CD8-positive, alpha-beta memory T cell (primary cell): ENCODE data around the gene DNAH7. TPM values are rescaled to one million over a fixed set of nuclear protein-coding genes. Genes with fewer than 3 reads are reported as not detected.

Experiments used
- CTCF ChIA-PET: fragments of 350-600 bp; sonication (Branson Sonifier 250); formaldehyde crosslinking; loops from one replicate; lab custom pipeline; 2021; ENCODE audit warnings: antibody characterized with exemption; lab: Charles Lee
- POLR2A ChIA-PET: fragments of 350-600 bp; sonication (Branson Sonifier 250); formaldehyde crosslinking; loops from one replicate; lab custom pipeline; 2021; ENCODE audit warnings: antibody characterized with exemption; lab: Charles Lee
- DNase-seq, 5 donors: peaks; one replicate each; pipeline versions ENCODE4 v3.0.0 to v3.0.0-alpha.2; 2020 to 2022; ENCODE audit warnings: mixed read lengths in 1 of 5
- H3K27ac ChIP-seq: one replicate; pipeline ENCODE4 v1.7.0; 2013; ENCODE audit warnings: low read depth, mild to moderate bottlenecking, low read length, moderate library complexity
- H3K27me3 ChIP-seq: 2 replicates; pipeline ENCODE4 v1.7.0; 2013; ENCODE audit warnings: low read length, mild to moderate bottlenecking; ENCODE audit not compliant: insufficient read depth, poor library complexity, severe bottlenecking
- H3K36me3 ChIP-seq: 2 replicates; pipeline ENCODE4 v1.7.0; 2013; ENCODE audit warnings: mild to moderate bottlenecking, low read length, moderate library complexity; ENCODE audit not compliant: insufficient read depth
- H3K4me1 ChIP-seq: 2 replicates; pipeline ENCODE4 v1.7.0; 2013; ENCODE audit warnings: mild to moderate bottlenecking, low read length, moderate library complexity; ENCODE audit not compliant: insufficient read depth
- H3K4me3 ChIP-seq: 2 replicates; pipeline ENCODE4 v1.7.0; 2013; ENCODE audit warnings: mild to moderate bottlenecking, low read length
- H3K9me3 ChIP-seq: 2 replicates; pipeline ENCODE4 v1.7.0; 2013; ENCODE audit warnings: mild to moderate bottlenecking, low read length
- H3K27ac Mint-ChIP-seq, 8 donors: one replicate each; pipeline ENCODE4 v1.8.0; 2020 to 2021; ENCODE audit warnings: mixed read lengths in 8 of 8, mild to moderate bottlenecking in 6 of 8, inconsistent platforms in 3 of 8, moderate library complexity in 3 of 8
- H3K27me3 Mint-ChIP-seq, 2 donors: one replicate each; pipeline ENCODE4 v1.8.0; 2020 to 2021; ENCODE audit warnings: mixed read lengths in 2 of 2, mild to moderate bottlenecking in 1 of 2, moderate library complexity in 1 of 2
- H3K36me3 Mint-ChIP-seq, 3 donors: one replicate each; pipeline ENCODE4 v1.8.0; 2020 to 2021; ENCODE audit warnings: mixed read lengths in 3 of 3, inconsistent platforms in 1 of 3, mild to moderate bottlenecking in 1 of 3
- H3K4me1 Mint-ChIP-seq, 3 donors: one replicate each; pipeline ENCODE4 v1.8.0; 2020 to 2021; ENCODE audit warnings: mixed read lengths in 3 of 3, inconsistent platforms in 1 of 3, mild to moderate bottlenecking in 1 of 3
- H3K4me3 Mint-ChIP-seq, 7 donors: one replicate each; pipeline ENCODE4 v1.8.0; 2020 to 2021; ENCODE audit warnings: mixed read lengths in 7 of 7, mild to moderate bottlenecking in 6 of 7, moderate library complexity in 4 of 7, inconsistent platforms in 2 of 7
- H3K9me3 Mint-ChIP-seq, 5 donors: one replicate each; pipeline ENCODE4 v1.8.0; 2020 to 2022; ENCODE audit warnings: mixed read lengths in 5 of 5, mild to moderate bottlenecking in 3 of 5, moderate library complexity in 2 of 5, inconsistent platforms in 1 of 5
- polyA plus RNA-seq: library from polyadenylated mRNA; unstranded; fragments of 300-500 nt; fragmentation: Illumina TruSeq; gene quantifications from one replicate; pipeline ENCODE4 v1.2.3, GENCODE V29; 2021
- total RNA-seq, 2 experiments: library from RNA; stranded (reverse); gene quantifications; one replicate each; pipeline ENCODE4 v1.2.3, GENCODE V29; 2021

The DNAH7 gene
- total and polyA plus RNA-seq, 3 experiments from 2014 or later = not detected

- H3K36me3 ChIP-seq = no peaks in the 10 kb centered on the region
- POLR2A ChIA-PET = no interaction called here
- Mint-ChIP-seq H3K27ac (no peak overlapping the region), H3K4me1 (no peaks in the 10 kb centered on the region), H3K36me3 (no peaks in the 10 kb centered on the region), H3K9me3 (no peaks in the 10 kb centered on the region), H3K27me3 (peaks cover 11 to 25% of the 10 kb centered on the region in 2 donors), H3K4me3 (no peak overlapping the region)
- H3K4me1 ChIP-seq = no peaks in the 10 kb centered on the region
- no peak overlapping the region for H3K27ac ChIP-seq
- H3K9me3 ChIP-seq = no peaks in the 10 kb centered on the region
- H3K4me3 ChIP-seq = no peak overlapping the region
- no peak for DNase-seq
- CTCF ChIA-PET = no interaction called here
- no peaks in the 10 kb centered on the region for H3K27me3 ChIP-seq
Observed at GRCh38 chr2:195995499-195995898, 73.1 kb downstream of the DNAH7 start.

- Mint-ChIP-seq H3K27me3 (peaks cover 7 to 20% of the 10 kb centered on the region in 2 donors), H3K27ac (no peak overlapping the region), H3K4me3 (no peak overlapping the region), H3K36me3 (no peaks in the 10 kb centered on the region), H3K9me3 (no peaks in the 10 kb centered on the region), H3K4me1 (no peaks in the 10 kb centered on the region)
- H3K4me3 ChIP-seq = no peak overlapping the region
- DNase-seq = no peak
- ChIA-PET POLR2A (no interaction called here), CTCF (interaction anchor here (1.3 kb wide), 1 partner anchor 10 kb away, joined by 4 read pairs; no protein-coding TSS in a partner anchor)
- H3K27me3 ChIP-seq = no peaks in the 10 kb centered on the region
- no peaks in the 10 kb centered on the region for H3K4me1 ChIP-seq
- H3K27ac ChIP-seq = no peak overlapping the region
- no peaks in the 10 kb centered on the region for H3K36me3 ChIP-seq
- H3K9me3 ChIP-seq = no peaks in the 10 kb centered on the region
Observed at GRCh38 chr2:195993623-195994022, 75.0 kb downstream of the DNAH7 start.

GRCh38 chr2:195985741-195986140, 82.9 kb downstream of the DNAH7 start:
- ChIA-PET CTCF (no interaction called here), POLR2A (no interaction called here)
- Mint-ChIP-seq H3K36me3 (no peaks in the 10 kb centered on the region), H3K9me3 (no peaks in the 10 kb centered on the region), H3K27me3 (peaks cover 3 to 11% of the 10 kb centered on the region in 2 donors), H3K4me3 (no peak overlapping the region), H3K4me1 (peaks cover 0 to 13% (median 2%) of the 10 kb centered on the region in 3 donors), H3K27ac (no peak overlapping the region)
- Histone ChIP-seq H3K4me1 (no peaks in the 10 kb centered on the region), H3K9me3 (no peaks in the 10 kb centered on the region), H3K27ac (no peak overlapping the region), H3K27me3 (no peaks in the 10 kb centered on the region), H3K4me3 (no peak overlapping the region), H3K36me3 (no peaks in the 10 kb centered on the region)
- no peak for DNase-seq

- peaks cover 3 to 10% of the 10 kb centered on the region in 2 donors for H3K27me3 Mint-ChIP-seq
- no peaks in the 10 kb centered on the region for H3K4me1 ChIP-seq
- H3K36me3 ChIP-seq = no peaks in the 10 kb centered on the region
- peaks cover 0 to 13% (median 2%) of the 10 kb centered on the region in 3 donors for H3K4me1 Mint-ChIP-seq
- no peak overlapping the region for H3K4me3 Mint-ChIP-seq
- H3K4me3 ChIP-seq = no peak overlapping the region
- H3K9me3 Mint-ChIP-seq = peaks cover 0 to 5% (median 2%) of the 10 kb centered on the region in 5 donors
- H3K27ac Mint-ChIP-seq = no peak overlapping the region
- no peak for DNase-seq
- ChIA-PET CTCF (interaction anchor here (1.4 kb wide), 1 partner anchor 8 kb away, joined by 4 read pairs; no protein-coding TSS in a partner anchor), POLR2A (no interaction called here)
- H3K27me3 ChIP-seq = no peaks in the 10 kb centered on the region
- H3K9me3 ChIP-seq = no peaks in the 10 kb centered on the region
- no peak overlapping the region for H3K27ac ChIP-seq
- no peaks in the 10 kb centered on the region for H3K36me3 Mint-ChIP-seq
Observed at GRCh38 chr2:195984923-195985726, 83.5 kb downstream of the DNAH7 start.

GRCh38 chr2:195967336-195967735, 101.3 kb downstream of the DNAH7 start:
- Mint-ChIP-seq H3K27me3 (peaks cover 6 to 42% of the 10 kb centered on the region in 2 donors), H3K4me1 (no peaks in the 10 kb centered on the region), H3K4me3 (no peak overlapping the region), H3K27ac (no peak overlapping the region), H3K9me3 (peaks cover 0 to 2% (median 0%) of the 10 kb centered on the region in 5 donors), H3K36me3 (no peaks in the 10 kb centered on the region)
- ChIA-PET CTCF (interaction anchor here (1.1 kb wide), 1 partner anchor 29 kb away, joined by 3 read pairs; no protein-coding TSS in a partner anchor), POLR2A (no interaction called here)
- Histone ChIP-seq H3K36me3 (no peaks in the 10 kb centered on the region), H3K4me3 (no peak overlapping the region), H3K9me3 (no peaks in the 10 kb centered on the region), H3K4me1 (no peaks in the 10 kb centered on the region), H3K27ac (no peak overlapping the region), H3K27me3 (no peaks in the 10 kb centered on the region)
- DNase-seq = no peak

GRCh38 chr2:195961873-195962272, 106.8 kb downstream of the DNAH7 start:
- Mint-ChIP-seq H3K9me3 (peaks cover 0 to 1% (median 0%) of the 10 kb centered on the region in 5 donors), H3K27me3 (peaks cover 8 to 32% of the 10 kb centered on the region in 2 donors), H3K27ac (no peak overlapping the region), H3K36me3 (peaks cover 0 to 3% (median 0%) of the 10 kb centered on the region in 3 donors), H3K4me3 (no peak overlapping the region), H3K4me1 (no peaks in the 10 kb centered on the region)
- H3K9me3 ChIP-seq = no peaks in the 10 kb centered on the region
- H3K4me3 ChIP-seq = no peak overlapping the region
- CTCF ChIA-PET = no interaction called here
- no peaks in the 10 kb centered on the region for H3K27me3 ChIP-seq
- POLR2A ChIA-PET = no interaction called here
- no peaks in the 10 kb centered on the region for H3K4me1 ChIP-seq
- H3K36me3 ChIP-seq = no peaks in the 10 kb centered on the region
- H3K27ac ChIP-seq = no peak overlapping the region
- DNase-seq = no peak

- Histone ChIP-seq H3K9me3 (no peaks in the 10 kb centered on the region), H3K4me3 (no peak overlapping the region), H3K27ac (no peak overlapping the region), H3K27me3 (no peaks in the 10 kb centered on the region), H3K36me3 (no peaks in the 10 kb centered on the region), H3K4me1 (no peaks in the 10 kb centered on the region)
- H3K4me1 Mint-ChIP-seq = no peaks in the 10 kb centered on the region
- peaks cover 0 to 3% (median 0%) of the 10 kb centered on the region in 3 donors for H3K36me3 Mint-ChIP-seq
- ChIA-PET POLR2A (no interaction called here), CTCF (no interaction called here)
- no peak for DNase-seq
- no peak overlapping the region for H3K4me3 Mint-ChIP-seq
- H3K9me3 Mint-ChIP-seq = peaks cover 0 to 4% (median 2%) of the 10 kb centered on the region in 5 donors
- H3K27me3 Mint-ChIP-seq = peaks cover 4 to 23% of the 10 kb centered on the region in 2 donors
- H3K27ac Mint-ChIP-seq = no peak overlapping the region
Observed at GRCh38 chr2:195959341-195959740, 109.3 kb downstream of the DNAH7 start.

- no peaks in the 10 kb centered on the region for H3K4me1 Mint-ChIP-seq
- Histone ChIP-seq H3K4me3 (no peak overlapping the region), H3K27me3 (no peaks in the 10 kb centered on the region), H3K36me3 (no peaks in the 10 kb centered on the region), H3K9me3 (no peaks in the 10 kb centered on the region), H3K4me1 (no peaks in the 10 kb centered on the region), H3K27ac (no peak overlapping the region)
- peaks cover 8 to 29% of the 10 kb centered on the region in 2 donors for H3K27me3 Mint-ChIP-seq
- no peak overlapping the region for H3K27ac Mint-ChIP-seq
- no peak for DNase-seq
- no peak overlapping the region for H3K4me3 Mint-ChIP-seq
- CTCF ChIA-PET = no interaction called here
- peaks cover 2 to 11% (median 5%) of the 10 kb centered on the region in 5 donors for H3K9me3 Mint-ChIP-seq
- peaks cover 0 to 3% (median 0%) of the 10 kb centered on the region in 3 donors for H3K36me3 Mint-ChIP-seq
- POLR2A ChIA-PET = no interaction called here
Observed at GRCh38 chr2:195956725-195957124, 111.9 kb downstream of the DNAH7 start.
